Measurements from ENCODE around the gene MB.
"Not testable (repeated sequence)": the region's sequence is repeated elsewhere in the genome, so short reads cannot be mapped to it uniquely, and the experiment has no call there.

Gene MB

GRCh38 chr22:35617137-35617755 lies at the start of gene MB:
Gene MB, minus strand, starts transcription at chr22:35617329. Its CDS starts 72 bp downstream, at chr22:35617257.
- no peak for DNase-seq (ENCODE audit: low spot score)

GRCh38 chr22:35666699-35667098 lies 49.6 kb upstream of the MB start:
- not testable (repeated sequence) for DNase-seq (ENCODE audit: low spot score)

DNA sequence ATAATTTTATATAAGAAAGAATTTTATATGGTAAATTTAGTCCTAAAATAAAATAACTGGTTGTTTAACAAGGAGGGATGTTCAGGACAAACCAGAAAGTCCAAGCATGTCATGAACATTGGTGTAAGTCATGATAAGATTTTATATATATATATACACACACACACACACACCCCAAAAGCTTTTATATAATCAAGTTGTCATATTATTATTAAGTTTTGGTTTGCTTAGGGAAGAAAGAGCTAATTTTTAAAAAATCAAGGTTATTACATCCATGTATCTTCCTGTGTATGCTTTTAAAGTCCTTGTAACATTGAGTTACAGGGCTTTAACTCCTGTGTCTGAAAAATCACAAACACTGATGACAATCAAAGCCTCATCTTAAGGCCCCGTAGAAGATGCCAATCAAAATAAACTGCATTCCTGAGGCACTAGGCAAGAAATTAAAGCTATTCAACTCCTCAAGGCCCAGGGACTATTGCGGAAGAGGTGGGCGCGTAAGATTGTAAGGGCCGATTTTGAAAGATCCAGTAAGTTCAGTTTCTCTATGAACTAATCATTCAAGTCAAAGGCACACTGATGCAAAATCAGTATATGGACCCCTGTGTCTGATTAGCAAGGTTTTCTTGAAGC lies 47.9 kb upstream of the MB start:
- no peak for DNase-seq (ENCODE audit: low spot score)

GRCh38 chr22:35663371-35663770 lies 46.2 kb upstream of the MB start:
- no peak for DNase-seq (ENCODE audit: low spot score)

DNA sequence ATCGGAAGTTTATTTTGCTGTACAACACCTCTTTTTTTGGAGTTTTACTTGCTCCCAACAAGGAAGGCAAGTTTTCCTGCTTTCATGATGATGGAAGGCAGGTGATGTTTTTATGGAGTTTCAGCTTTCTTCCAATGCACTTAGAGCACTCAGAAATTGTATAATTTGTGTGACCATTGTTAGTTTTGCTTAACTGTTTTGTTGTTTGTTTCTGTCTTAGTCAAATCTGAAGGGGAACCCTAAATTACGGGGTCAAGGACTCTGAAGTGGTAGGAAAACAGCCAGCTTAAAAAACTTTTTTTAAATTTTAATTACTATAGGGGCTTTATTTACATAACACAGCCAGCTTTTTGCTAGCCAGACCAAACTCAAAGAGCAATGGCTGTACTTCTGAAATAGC lies 45.8 kb upstream of the MB start:
- no peak for DNase-seq (ENCODE audit: low spot score)

GRCh38 chr22:35661464-35661863 lies 44.3 kb upstream of the MB start:
- DNase-seq (ENCODE audit: low spot score), result no peak

DNA sequence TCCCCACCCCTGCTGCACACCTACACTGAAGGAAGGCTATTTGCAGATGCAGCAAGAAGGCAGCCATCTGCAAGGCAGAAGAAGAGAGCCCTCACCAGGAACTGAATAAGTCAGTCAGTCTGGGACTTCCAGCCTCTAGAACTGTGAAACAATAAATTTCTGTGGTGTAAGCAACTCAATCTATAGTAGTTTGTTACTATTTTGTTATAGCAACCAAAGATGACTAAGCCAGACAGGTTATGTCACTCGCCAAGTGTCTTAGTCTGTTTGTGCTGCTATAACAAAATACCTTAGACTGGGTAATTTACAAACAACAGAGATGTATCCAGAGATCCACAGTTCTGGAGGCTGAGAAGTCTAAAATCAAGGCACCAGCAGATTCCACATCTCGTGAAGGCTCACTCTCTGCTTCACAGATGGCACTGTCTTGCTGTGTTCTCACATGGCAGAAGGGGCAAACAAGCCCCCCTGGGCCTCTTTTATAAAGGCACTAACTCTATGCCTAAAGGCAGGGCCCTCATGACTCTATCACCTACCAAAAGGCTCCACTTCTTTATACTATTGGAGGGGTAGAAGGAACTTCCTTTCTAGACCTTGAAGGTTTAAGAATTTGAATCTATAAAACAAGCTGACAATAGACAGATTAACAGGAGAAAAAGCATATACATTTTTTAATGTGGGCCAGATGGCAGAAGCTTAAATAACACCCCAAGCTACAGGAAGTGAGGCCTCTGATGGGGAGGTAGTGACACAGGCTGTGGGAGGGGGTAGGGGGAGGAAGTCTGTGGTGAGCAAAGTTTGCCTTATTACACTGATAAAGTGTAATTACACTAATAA lies 43.4 kb upstream of the MB start:
- no peak for DNase-seq (ENCODE audit: low spot score)

DNA sequence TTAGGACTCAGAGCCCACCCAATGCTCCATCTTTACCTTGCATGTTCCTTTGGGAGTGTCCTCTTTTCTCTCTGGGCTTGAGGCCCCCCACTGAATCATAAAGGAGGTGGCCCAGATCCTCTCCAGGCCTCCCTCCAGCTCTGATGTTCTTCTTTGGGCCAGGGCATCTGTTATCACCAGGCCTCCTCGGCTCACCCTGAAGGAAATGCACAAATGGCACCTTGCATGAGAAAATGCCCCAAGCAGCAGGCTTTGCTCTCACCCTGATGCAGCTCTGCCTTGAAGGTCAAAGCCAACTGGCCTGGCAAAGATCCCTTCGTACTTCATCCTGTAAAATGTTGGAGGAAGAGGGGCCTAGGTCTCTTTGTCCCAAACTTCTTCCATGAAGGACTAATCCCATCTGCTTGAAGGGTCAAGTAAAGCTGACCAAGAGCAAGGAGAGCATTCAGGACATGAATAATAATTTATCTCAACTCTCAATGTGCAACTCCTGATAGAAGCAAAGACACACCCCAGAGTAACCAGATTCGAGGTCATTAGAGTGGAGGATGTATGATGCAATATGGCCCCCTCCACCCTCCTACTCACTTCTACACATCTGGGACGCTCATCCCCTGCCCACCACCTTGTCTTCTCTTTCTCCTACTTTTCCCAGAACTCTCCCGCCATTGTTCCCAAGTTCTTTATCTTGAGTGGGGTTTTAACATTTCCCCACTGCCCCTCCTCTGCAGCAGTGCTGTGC lies 40.6 kb upstream of the MB start:
- DNase-seq (ENCODE audit: low spot score), result no peak

GRCh38 chr22:35656284-35656752 lies 39.2 kb upstream of the MB start:
- DNase-seq (ENCODE audit: low spot score), result no peak

DNA sequence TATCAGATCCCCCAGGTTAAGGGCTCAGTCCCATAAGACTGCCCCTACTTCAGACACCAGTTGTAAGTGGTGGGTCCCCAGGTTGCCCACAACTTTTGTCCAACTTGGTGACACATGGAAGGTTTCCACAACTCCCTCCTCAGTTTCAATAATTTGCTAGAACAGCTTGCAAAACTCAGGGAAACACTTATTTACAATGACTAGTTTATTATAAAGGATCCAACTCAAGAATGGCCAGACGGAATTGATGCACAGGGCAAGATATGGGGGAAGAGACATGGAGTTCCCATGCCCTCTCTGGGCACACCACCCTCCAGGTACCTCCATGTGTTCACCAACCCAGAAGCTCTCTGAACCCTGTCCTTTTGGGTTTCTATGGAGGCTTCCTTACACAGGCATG lies 36.7 kb upstream of the MB start:
- no peak for DNase-seq (ENCODE audit: low spot score)

DNA sequence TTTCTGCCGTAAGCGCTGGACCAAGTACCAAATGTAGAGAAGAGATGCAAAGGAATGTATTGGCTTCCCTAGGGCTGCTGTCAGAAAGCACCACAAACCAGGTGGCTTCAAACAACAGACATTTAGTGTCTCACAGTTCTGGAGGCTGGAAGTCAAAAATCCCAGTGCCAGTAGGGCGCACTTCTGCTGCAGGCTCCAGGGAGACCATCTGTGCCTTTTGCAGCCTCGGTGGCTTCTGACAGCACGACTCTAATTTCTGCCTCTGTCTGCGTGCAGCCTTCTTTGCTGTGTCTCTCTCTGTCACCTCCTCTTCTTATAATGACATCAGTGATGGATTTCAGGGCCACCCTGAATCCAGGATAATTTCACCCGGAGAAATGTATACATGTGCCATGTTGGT lies 34.0 kb upstream of the MB start:
- no peak for DNase-seq (ENCODE audit: low spot score)

DNA sequence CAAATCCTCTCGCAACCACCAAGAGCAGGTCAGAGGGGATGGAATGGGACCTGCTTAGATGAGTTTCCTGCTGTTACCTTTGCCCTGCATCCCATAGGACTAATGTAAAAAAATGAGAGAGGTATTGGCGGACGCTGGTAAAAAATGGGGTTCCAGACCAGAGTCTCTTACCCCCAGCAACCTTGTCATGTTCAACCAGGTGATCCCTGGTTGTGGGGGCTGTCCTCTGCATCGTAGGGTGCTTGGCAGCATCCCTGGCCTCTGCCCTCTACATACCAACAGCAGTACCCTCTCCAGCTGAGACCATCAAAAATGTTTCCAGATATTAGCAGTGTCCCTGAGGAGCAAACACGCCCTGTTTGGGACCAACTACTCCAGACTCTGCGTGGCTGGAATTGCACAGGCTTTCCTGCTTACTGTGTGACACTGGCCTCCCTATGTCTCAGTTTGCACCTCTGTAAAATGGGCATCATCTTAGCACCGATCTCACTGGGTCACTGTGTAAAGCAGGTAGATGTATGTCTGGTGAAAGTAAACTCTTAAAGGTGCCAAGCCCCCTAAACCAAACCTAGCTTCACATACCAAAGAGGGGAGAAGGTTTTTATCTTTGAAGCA lies 32.6 kb upstream of the MB start:
- no peak for DNase-seq (ENCODE audit: low spot score)

GRCh38 chr22:35649026-35649553 lies 32.0 kb upstream of the MB start:
- DNase-seq (ENCODE audit: low spot score), result no peak

- peak; percentile 43 for DNase-seq (ENCODE audit: low spot score)
Measured at GRCh38 chr22:35648066-35649025, 31.2 kb upstream of the MB start, which contains the start of gene APOL6. Gene APOL6, plus strand, starts transcription at chr22:35648446. Its CDS starts 7,980 bp downstream, at chr22:35656426.

- no peak for DNase-seq (ENCODE audit: low spot score)
Measured at GRCh38 chr22:35645646-35646045, 28.5 kb upstream of the MB start.

DNA sequence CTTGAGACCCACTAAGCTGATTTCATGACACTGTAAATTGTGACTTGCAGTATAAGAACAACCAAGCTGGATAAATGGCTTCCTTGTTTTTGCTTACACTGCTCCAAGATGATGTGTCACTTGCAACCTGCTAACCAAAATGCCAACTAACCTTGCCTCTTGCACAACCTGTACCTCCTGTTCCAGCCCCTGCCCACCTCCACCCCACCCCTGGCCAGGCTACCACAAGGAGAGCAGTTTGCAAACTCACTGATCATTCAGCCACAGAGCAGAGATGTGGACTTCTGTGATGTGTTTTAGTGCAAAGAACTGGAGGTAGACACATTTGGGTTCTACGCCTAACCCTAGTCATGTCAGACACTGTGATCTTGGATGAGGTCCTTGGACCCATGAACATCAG lies 26.9 kb upstream of the MB start:
- DNase-seq (ENCODE audit: low spot score), result no peak

GRCh38 chr22:35642305-35642741 lies 25.2 kb upstream of the MB start:
- no peak for DNase-seq (ENCODE audit: low spot score)

GRCh38 chr22:35641494-35642120 lies 24.5 kb upstream of the MB start:
- DNase-seq (ENCODE audit: low spot score), result no peak

DNA sequence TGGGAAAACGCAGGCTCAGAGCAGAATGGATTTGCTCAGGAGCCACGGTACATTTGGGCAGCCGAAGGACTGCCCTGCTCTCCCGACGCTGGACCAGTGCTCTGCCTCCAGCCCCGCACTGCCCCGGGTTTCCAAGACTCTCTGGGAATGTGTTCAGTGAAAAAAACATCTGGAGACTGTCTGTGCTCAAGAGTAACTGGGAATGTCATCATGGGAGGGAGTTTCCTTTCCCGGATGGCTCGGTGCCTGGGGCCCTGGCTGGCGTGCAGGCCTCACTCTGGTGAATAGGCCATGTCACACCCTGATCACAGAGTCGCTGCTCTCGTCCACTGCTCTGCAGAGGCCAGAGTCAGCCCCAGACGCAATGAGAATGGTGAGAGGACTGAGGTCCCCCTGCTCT lies 21.3 kb upstream of the MB start:
- no peak for DNase-seq (ENCODE audit: low spot score)

DNA sequence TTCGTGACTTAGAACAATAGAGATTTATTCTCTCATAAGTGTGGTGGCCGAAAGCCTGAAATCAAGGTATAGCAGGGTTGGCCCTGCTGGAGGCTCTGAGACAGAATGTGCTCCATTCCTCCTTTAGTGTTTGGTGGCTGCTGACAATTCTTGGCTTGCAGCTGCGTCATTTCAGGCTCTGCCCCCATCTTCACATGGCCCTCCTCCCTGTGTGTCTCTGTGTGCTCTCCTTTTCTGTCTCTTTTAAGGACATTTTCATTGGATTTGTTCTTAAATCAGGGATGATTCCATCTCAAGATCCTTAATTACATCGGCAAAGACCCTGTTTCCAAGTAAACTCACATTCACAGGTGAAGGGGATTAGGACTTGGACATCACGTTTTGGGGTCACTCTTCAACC lies 20.9 kb upstream of the MB start:
- no peak for DNase-seq (ENCODE audit: low spot score)
